ENCODE results near the gene LDLRAD4. TPM values are rescaled to one million over a fixed set of nuclear protein-coding genes. Genes with fewer than 3 reads are reported as not detected.

Gene LDLRAD4
- total RNA-seq, 1 donor: 0.54 TPM

DNA sequence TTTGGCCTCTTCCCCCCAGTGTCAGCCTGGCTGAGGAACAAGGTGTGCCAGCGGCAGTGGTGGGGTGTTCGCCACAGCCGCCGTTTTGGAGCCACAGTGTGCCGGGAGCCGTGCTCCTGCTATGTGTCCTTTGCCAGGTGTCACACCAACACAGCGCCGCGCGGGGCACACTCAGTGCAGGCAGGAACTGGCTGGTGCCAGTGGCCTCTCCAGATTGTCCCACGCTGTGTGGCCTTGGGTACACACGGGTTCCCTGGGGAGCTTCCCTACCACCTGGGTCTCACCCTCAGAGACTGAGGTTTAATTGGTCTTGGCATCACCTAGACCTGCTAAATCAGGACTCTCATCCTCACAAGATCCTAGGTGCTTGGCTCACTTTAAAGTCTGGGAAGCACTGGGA lies 171.6 kb downstream of the LDLRAD4 start:
- TF ChIP-seq, protein P1, sequence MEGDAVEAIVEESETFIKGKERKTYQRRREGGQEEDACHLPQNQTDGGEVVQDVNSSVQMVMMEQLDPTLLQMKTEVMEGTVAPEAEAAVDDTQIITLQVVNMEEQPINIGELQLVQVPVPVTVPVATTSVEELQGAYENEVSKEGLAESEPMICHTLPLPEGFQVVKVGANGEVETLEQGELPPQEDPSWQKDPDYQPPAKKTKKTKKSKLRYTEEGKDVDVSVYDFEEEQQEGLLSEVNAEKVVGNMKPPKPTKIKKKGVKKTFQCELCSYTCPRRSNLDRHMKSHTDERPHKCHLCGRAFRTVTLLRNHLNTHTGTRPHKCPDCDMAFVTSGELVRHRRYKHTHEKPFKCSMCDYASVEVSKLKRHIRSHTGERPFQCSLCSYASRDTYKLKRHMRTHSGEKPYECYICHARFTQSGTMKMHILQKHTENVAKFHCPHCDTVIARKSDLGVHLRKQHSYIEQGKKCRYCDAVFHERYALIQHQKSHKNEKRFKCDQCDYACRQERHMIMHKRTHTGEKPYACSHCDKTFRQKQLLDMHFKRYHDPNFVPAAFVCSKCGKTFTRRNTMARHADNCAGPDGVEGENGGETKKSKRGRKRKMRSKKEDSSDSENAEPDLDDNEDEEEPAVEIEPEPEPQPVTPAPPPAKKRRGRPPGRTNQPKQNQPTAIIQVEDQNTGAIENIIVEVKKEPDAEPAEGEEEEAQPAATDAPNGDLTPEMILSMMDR (IDR thresholded peaks at IDR 0.05; ENCODE audit: insufficient read depth, low read length): no peak
- DNase-seq (ENCODE audit: low read depth): no peak
- no peak overlapping the region for H3K4me3 ChIP-seq (ENCODE audit: low read depth, low read length)

DNA sequence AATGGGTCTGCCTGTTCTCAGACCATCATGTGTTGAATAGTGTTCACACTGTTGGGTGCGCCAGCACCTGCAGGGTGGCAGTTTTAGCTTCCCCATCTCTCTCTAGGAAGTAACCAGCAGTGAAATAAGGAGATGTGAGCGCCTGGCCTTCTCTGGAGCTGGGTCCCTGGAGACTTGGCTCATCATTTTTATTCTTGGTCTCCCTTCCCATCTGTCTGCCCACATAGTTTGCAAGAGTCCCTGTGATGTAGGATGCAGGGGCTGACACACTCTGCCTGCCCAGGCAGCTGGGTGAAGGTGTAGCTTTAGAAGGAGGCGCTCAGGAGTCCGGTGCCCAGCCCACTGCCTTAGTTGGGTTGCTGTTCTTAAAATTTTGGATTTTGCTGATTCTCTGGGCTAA lies 172.2 kb downstream of the LDLRAD4 start:
- TF ChIP-seq, protein P1 (IDR thresholded peaks at IDR 0.05; ENCODE audit: insufficient read depth, low read length): no peak
- DNase-seq (ENCODE audit: low read depth): no peak
- H3K4me3 ChIP-seq (ENCODE audit: low read depth, low read length): no peak overlapping the region

DNA sequence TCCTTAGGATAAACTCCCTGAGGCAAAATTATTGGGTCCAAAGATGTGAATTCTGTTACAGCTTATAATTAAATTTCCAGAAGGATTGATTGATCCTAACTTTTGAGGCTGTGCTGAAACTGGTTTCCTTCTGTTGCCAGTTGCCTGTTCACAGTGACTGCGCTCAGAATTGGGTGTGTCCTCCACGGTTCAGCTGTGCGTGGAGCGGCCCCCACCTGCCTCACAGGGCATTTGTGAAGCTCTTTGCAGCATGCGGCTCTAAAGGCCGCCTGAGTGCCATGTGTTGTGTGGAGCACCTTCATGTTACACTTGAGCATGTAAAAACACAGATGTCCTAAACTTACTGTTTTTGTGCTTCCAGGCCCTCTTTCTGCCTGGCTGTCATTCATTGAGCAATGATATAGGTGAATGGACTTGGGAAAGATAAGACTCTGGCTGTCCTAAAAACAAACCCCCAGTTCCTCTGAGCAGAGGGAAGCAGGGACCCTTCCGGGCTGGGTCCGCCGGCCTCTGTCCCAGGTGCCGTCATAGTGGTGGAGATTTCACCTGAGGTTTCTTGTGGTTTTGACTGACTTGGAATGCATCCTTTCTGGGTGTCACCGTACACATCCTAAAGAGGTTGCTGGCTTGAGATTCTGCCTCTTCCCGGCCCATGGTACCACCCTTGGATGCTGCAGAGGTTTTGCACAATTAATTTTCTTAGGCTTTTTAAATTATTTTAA lies 173.6 kb downstream of the LDLRAD4 start:
- DNase-seq (ENCODE audit: low read depth): no peak
- TF ChIP-seq, protein P1 (IDR thresholded peaks at IDR 0.05; ENCODE audit: insufficient read depth, low read length): no peak
- H3K4me3 ChIP-seq (ENCODE audit: low read depth, low read length): no peak overlapping the region

DNA sequence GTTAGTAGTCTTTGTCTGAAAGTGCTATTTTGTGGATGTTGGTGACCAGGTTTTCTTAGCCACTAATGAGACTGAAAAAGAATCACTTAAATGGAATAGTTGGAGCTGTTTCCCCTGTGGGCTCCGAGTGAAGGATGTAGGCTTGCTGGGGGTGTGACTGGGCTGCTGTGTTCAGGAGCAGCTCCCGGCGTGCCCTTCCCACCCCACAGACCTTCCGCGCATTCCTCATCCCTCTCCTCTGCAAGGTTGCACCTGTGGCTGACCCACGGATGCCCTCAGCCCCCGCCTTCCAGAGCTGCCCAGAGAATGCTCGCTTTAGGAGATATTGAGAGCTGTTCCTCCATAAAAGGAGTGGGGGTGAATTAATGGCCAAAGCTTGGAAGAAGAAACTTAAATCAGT lies 174.3 kb downstream of the LDLRAD4 start:
- TF ChIP-seq, protein P1 (IDR thresholded peaks at IDR 0.05; ENCODE audit: insufficient read depth, low read length): no peak
- no peak for DNase-seq (ENCODE audit: low read depth)
- H3K4me3 ChIP-seq (ENCODE audit: low read depth, low read length): no peak overlapping the region

DNA sequence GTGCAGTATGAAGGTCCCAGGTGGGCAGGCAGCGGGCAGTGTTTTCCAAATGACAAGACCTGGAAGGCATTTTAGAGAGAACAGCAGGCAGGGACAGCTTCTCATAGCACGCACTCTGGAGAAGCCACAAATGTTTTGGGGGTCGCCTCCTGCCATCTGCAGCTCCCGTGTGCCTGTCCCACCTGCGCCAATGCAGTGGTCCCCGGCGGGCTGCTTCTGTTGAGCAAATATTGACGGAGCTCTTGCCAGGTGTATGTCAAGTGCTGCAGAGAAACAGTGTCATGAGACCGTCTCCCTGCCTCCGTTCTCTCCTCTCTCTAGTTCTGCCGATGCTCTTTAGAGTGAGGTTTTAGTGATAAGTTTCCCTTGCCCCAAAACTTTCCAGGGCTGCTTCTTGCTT lies 174.8 kb downstream of the LDLRAD4 start:
- DNase-seq (ENCODE audit: low read depth): no peak
- TF ChIP-seq, protein P1 (IDR thresholded peaks at IDR 0.05; ENCODE audit: insufficient read depth, low read length): no peak
- H3K4me3 ChIP-seq (ENCODE audit: low read depth, low read length): no peak overlapping the region

DNA sequence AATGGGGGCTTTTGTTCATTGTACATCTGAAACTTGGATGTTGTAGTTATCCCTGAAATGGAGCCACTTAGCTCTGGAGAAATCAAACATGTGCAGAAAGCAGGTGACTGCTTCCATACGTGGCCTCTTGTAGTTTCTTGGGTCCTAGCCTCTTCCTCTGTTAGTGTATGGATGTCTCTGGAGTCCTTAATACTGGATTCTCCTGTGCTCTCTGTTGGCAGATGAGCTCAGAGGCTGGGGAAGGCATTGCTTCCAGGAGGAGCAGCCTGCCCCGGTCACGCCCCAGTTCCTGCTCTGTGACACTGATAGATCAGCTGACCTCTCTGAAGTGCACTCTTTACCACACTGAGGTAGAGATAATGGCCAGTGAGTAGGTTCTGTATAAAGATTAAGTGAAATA lies 176.2 kb downstream of the LDLRAD4 start:
- TF ChIP-seq, protein P1 (IDR thresholded peaks at IDR 0.05; ENCODE audit: insufficient read depth, low read length): no peak
- no peak for DNase-seq (ENCODE audit: low read depth)
- no peak overlapping the region for H3K4me3 ChIP-seq (ENCODE audit: low read depth, low read length)

DNA sequence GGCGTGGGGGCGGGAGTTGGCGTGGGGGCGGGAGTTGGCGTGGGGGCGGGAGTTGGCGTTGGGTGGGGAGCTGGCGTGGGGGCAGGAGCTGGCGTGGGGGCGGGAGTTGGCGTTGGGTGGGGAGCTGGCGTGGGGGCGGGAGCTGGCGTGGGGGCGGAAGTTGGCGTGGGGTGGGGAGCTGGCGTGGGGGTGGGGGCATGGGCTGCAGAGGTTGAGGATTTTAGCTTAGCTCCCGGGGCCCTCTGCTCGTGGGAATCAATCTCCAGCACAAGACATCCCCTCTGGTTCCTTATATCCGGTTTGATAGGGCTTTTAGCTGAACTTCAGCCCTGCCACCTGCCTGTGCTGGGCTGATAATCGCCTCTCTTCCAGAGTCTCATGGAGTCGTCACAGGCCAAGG lies 177.0 kb downstream of the LDLRAD4 start:
- TF ChIP-seq, protein P1 (IDR thresholded peaks at IDR 0.05; ENCODE audit: insufficient read depth, low read length): no peak
- DNase-seq (ENCODE audit: low read depth): no peak
- no peak overlapping the region for H3K4me3 ChIP-seq (ENCODE audit: low read depth, low read length)
